Tongue (tissue), 2 donors: Measurements from ENCODE around the gene JAKMIP1. TPM values are rescaled to one million over a fixed set of nuclear protein-coding genes. Genes with fewer than 3 reads are reported as not detected.
A peak's percentile ranks its signal among the peaks of the same experiment; 100 is the strongest.
"Not testable (repeated sequence)": the region's sequence is repeated elsewhere in the genome, so short reads cannot be mapped to it uniquely, and the experiment has no call there.

Source experiments
- DNase-seq: peaks from one replicate; pipeline ENCODE4 v3.0.0-alpha.2; 2015
- total RNA-seq: library from RNA; depleted of rRNA; stranded (reverse); fragments of >200 nt; gene quantifications from one replicate; pipeline ENCODE4 v1.2.3, GENCODE V29; 2014

The JAKMIP1 gene
- total RNA-seq, 1 donor from 2014 or later = not detected

GRCh38 chr4:6229095-6229494 lies 28.7 kb upstream of the JAKMIP1 start:
- peak; percentile 83 for DNase-seq

GRCh38 chr4:6228158-6229067 lies 28.1 kb upstream of the JAKMIP1 start:
- DNase-seq = no peak

GRCh38 chr4:6227412-6228157 lies 27.2 kb upstream of the JAKMIP1 start:
- DNase-seq = no peak

GRCh38 chr4:6226506-6226905 lies 26.2 kb upstream of the JAKMIP1 start:
- DNase-seq = no peak

GRCh38 chr4:6225469-6225868 lies 25.1 kb upstream of the JAKMIP1 start:
- peak; percentile 68 for DNase-seq

- DNase-seq = no peak
Measured at GRCh38 chr4:6224735-6225134, 24.4 kb upstream of the JAKMIP1 start.

GRCh38 chr4:6222761-6223292 lies 22.5 kb upstream of the JAKMIP1 start:
- DNase-seq = no peak

- DNase-seq = peak; percentile 75
Measured at GRCh38 chr4:6221851-6222760, 21.8 kb upstream of the JAKMIP1 start.

- no peak for DNase-seq
Measured at GRCh38 chr4:6221301-6221850, 21.0 kb upstream of the JAKMIP1 start.

GRCh38 chr4:6217716-6218381 lies 17.5 kb upstream of the JAKMIP1 start:
- no peak for DNase-seq

GRCh38 chr4:6216588-6216987 lies 16.2 kb upstream of the JAKMIP1 start:
- DNase-seq = no peak

- DNase-seq = no peak
Measured at GRCh38 chr4:6209921-6210320, 9.6 kb upstream of the JAKMIP1 start.

- DNase-seq = not testable (repeated sequence)
Measured at GRCh38 chr4:6209291-6209690, 8.9 kb upstream of the JAKMIP1 start.

- no peak for DNase-seq
Measured at GRCh38 chr4:6208416-6208815, 8.1 kb upstream of the JAKMIP1 start.

- DNase-seq = no peak
Measured at GRCh38 chr4:6207602-6208001, 7.3 kb upstream of the JAKMIP1 start.

GRCh38 chr4:6206771-6207290 lies 6.5 kb upstream of the JAKMIP1 start:
- DNase-seq = no peak

- no peak for DNase-seq
Measured at GRCh38 chr4:6205973-6206372, 5.6 kb upstream of the JAKMIP1 start.

- no peak for DNase-seq
Measured at GRCh38 chr4:6205567-6205931, 5.2 kb upstream of the JAKMIP1 start.

GRCh38 chr4:6204871-6205566 lies 4.7 kb upstream of the JAKMIP1 start:
- no peak for DNase-seq

- no peak for DNase-seq
Measured at GRCh38 chr4:6204098-6204497, 3.7 kb upstream of the JAKMIP1 start.
